ENCODE data around the gene ARHGAP22.

DNA sequence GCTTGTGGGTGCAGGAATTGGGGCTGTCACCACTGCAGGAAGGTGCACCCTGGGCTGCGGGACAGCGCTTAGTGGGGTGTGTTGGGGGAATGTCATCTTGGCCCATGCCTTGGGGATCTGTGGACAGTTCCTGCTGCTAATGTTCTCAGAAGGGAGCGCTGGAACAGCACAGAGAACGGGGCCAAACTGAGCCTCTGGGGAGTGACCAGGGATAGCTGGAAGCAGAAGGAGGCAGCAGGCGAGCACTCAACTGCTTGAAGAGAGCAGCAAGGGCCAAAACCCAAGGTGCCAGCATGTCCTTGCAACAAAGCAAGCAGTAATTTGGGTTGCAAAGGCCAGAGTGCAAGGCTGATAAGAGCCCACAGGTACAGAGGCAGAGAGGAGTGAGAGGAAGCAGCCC is 48.5 kb upstream of the ARHGAP22 start:
- TF ChIP-seq POLR2A (IDR thresholded peaks at IDR 0.05; ENCODE audit: low read length) (no peak), GATA1 (IDR thresholded peaks at IDR 0.05; ENCODE audit: low read depth, low read length) (no peak)
